Skeletal muscle cell (primary cell): Measurements from ENCODE around the gene FER.

Experiments used
- DNase-seq: peaks from one replicate; pipeline ENCODE4 v3.0.0-alpha.2; 2010; ENCODE audit warnings: low read depth
- H3K4me3 ChIP-seq: 2 replicates; pipeline ENCODE4 v1.5.1; 2011; ENCODE audit warnings: low read depth, mild to moderate bottlenecking, control low read depth, low read length, moderate library complexity

Gene FER

GRCh38 chr5:109192555-109193281, 445.0 kb downstream of the FER start:
- no peak for DNase-seq
- no peak overlapping the region for H3K4me3 ChIP-seq

GRCh38 chr5:109195667-109196066, 448.0 kb downstream of the FER start:
- DNase-seq, result no peak
- no peak overlapping the region for H3K4me3 ChIP-seq

GRCh38 chr5:109196087-109196822, 448.6 kb downstream of the FER start:
- DNase-seq, result no peak
- no peak overlapping the region for H3K4me3 ChIP-seq

- no peak overlapping the region for H3K4me3 ChIP-seq
- DNase-seq, result no peak
These were observed 449.1 kb downstream of the FER start for GRCh38 chr5:109196823-109197160.

- H3K4me3 ChIP-seq, result no peak overlapping the region
- DNase-seq, result no peak
These were observed 451.6 kb downstream of the FER start for GRCh38 chr5:109199289-109199688.

GRCh38 chr5:109199799-109200620, 452.3 kb downstream of the FER start:
- H3K4me3 ChIP-seq, result no peak overlapping the region
- no peak for DNase-seq

- no peak for DNase-seq
- no peak overlapping the region for H3K4me3 ChIP-seq
These were observed 467.3 kb downstream of the FER start for GRCh38 chr5:109215040-109215439.

- DNase-seq, result no peak
These were observed 471.1 kb downstream of the FER start for GRCh38 chr5:109218818-109219217.

GRCh38 chr5:109223531-109223930, 475.8 kb downstream of the FER start:
- H3K4me3 ChIP-seq, result no peak overlapping the region

More at GRCh38 chr5:109218818-109219217, 471.1 kb downstream of the FER start:
- H3K4me3 ChIP-seq, result no peak overlapping the region

GRCh38 chr5:109224276-109224882, 476.7 kb downstream of the FER start:
- no peak overlapping the region for H3K4me3 ChIP-seq
- DNase-seq, result no peak

More at GRCh38 chr5:109223531-109223930, 475.8 kb downstream of the FER start:
- DNase-seq, result no peak

- no peak for DNase-seq
- H3K4me3 ChIP-seq, result no peak overlapping the region
These were observed 478.3 kb downstream of the FER start for GRCh38 chr5:109225716-109226625.

- H3K4me3 ChIP-seq, result no peak overlapping the region
- DNase-seq, result no peak
These were observed 482.7 kb downstream of the FER start for GRCh38 chr5:109230369-109230768.

GRCh38 chr5:109231331-109231730, 483.6 kb downstream of the FER start:
- no peak for DNase-seq
- H3K4me3 ChIP-seq, result no peak overlapping the region

- H3K4me3 ChIP-seq, result no peak overlapping the region
- no peak for DNase-seq
These were observed 486.7 kb downstream of the FER start for GRCh38 chr5:109234381-109234780.

- DNase-seq, result no peak
These were observed 491.8 kb downstream of the FER start for GRCh38 chr5:109239456-109239855.

GRCh38 chr5:109242518-109242917, 494.8 kb downstream of the FER start:
- no peak overlapping the region for H3K4me3 ChIP-seq
- no peak for DNase-seq

More at GRCh38 chr5:109239456-109239855, 491.8 kb downstream of the FER start:
- no peak overlapping the region for H3K4me3 ChIP-seq

GRCh38 chr5:109246395-109246794, 498.7 kb downstream of the FER start:
- no peak overlapping the region for H3K4me3 ChIP-seq
- no peak for DNase-seq
